Sigmoid colon (tissue), 4 donors: Measurements from ENCODE around the gene PTPRD.

Experiments used
- CTCF ChIP-seq, 4 experiments: fragments of 450-650 bp in 3 of 4; fragments of 200-600 bp in 1 of 4; IDR thresholded peaks; one replicate each; pipeline ENCODE4 v1.5.1; 2016 to 2019; ENCODE audit warnings: antibody characterized with exemption in 4 of 4, mild to moderate bottlenecking in 3 of 4, moderate library complexity in 2 of 4
- EP300 ChIP-seq, 4 donors: sonication (generic); formaldehyde crosslinking; IDR thresholded peaks; one replicate each; pipeline ENCODE4 v1.6.1; 2017; ENCODE audit warnings: antibody characterized with exemption in 4 of 4
- POLR2A ChIP-seq, 2 donors: fragments of 450-650 bp; IDR thresholded peaks; one replicate each; pipeline ENCODE4 v1.6.1; 2016; ENCODE audit warnings: antibody characterized with exemption in 2 of 2, mild to moderate bottlenecking in 2 of 2, moderate library complexity in 2 of 2
- POLR2AphosphoS5 ChIP-seq, 4 donors: sonication (generic); formaldehyde crosslinking; IDR thresholded peaks; one replicate each; pipeline ENCODE4 v1.6.1; 2017; ENCODE audit warnings: antibody characterized with exemption in 4 of 4

GRCh38 chr9:9246726-9247125 lies 1366.1 kb downstream of the PTPRD start:
- TF ChIP-seq CTCF (IDR thresholded peaks at IDR 0.05) (no peak), POLR2A (IDR thresholded peaks at IDR 0.05) (no peak), POLR2AphosphoS5 (IDR thresholded peaks at IDR 0.05) (no peak), EP300 (IDR thresholded peaks at IDR 0.05) (no peak)
